Bronchial epithelial cell (primary cell): ENCODE results near the gene MAK. TPM values are rescaled to one million over a fixed set of nuclear protein-coding genes. Genes with fewer than 3 reads are reported as not detected.
A peak's percentile ranks its signal among the peaks of the same experiment; 100 is the strongest.

ENCODE experiments used
- DNase-seq: peaks from one replicate; pipeline ENCODE4 v3.0.0-alpha.2; 2010; ENCODE audit warnings: low read depth
- FAIRE-seq: peaks from 2 replicates; lab custom pipeline; 2011; peaks lifted over from hg19 to GRCh38; lab: Jason Lieb, UNC
- H3K27me3 ChIP-seq: 2 replicates; pipeline ENCODE4 v1.5.1; 2011; ENCODE audit warnings: low read length; ENCODE audit not compliant: control insufficient read depth, insufficient read depth
- H3K36me3 ChIP-seq: 2 replicates; pipeline ENCODE4 v1.5.1; 2011; ENCODE audit warnings: low read length; ENCODE audit not compliant: control insufficient read depth, insufficient read depth
- H3K4me3 ChIP-seq: 2 replicates; pipeline ENCODE4 v1.5.1; 2011; ENCODE audit warnings: mild to moderate bottlenecking, low read depth, low read length, control low read depth
- total RNA-seq: library from RNA; depleted of rRNA; stranded (reverse); fragments of >200 nt; gene quantifications from 2 replicates; pipeline ENCODE4 v1.2.1, GENCODE V29; 2014
- TF ChIP-seq, protein P1 (sequence below): IDR thresholded peaks from 2 replicates; pipeline ENCODE4 v1.5.1; 2011; ENCODE audit warnings: mild to moderate bottlenecking, moderate library complexity, low read length, control low read depth, inconsistent platforms; ENCODE audit not compliant: insufficient read depth, severe bottlenecking

Gene MAK
- total RNA-seq, 1 donor from 2014 or later = not detected

DNA sequence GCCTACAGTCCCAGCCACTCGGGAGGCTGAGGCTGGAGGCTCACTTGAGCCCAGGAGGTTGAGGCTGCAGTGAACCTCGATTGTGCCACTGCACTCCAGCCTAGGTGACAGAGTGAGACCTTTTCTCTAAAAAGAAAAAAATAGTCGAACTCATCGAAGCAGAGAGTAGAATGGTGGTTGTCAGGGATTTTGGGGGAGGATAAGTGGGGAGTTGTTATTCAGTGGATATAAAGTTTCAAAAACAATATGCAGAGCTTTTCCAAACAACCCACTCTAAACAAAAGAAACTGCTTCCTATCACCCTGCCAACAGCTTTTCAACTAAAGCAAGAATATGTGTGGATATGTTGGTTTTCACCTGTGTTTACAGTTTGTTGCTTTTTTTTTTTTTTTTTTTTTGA is 11.6 kb upstream of the MAK start:
- TF ChIP-seq, protein P1, sequence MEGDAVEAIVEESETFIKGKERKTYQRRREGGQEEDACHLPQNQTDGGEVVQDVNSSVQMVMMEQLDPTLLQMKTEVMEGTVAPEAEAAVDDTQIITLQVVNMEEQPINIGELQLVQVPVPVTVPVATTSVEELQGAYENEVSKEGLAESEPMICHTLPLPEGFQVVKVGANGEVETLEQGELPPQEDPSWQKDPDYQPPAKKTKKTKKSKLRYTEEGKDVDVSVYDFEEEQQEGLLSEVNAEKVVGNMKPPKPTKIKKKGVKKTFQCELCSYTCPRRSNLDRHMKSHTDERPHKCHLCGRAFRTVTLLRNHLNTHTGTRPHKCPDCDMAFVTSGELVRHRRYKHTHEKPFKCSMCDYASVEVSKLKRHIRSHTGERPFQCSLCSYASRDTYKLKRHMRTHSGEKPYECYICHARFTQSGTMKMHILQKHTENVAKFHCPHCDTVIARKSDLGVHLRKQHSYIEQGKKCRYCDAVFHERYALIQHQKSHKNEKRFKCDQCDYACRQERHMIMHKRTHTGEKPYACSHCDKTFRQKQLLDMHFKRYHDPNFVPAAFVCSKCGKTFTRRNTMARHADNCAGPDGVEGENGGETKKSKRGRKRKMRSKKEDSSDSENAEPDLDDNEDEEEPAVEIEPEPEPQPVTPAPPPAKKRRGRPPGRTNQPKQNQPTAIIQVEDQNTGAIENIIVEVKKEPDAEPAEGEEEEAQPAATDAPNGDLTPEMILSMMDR = no peak
- no peaks in the 10 kb centered on the region for H3K27me3 ChIP-seq
- no peak for DNase-seq
- H3K36me3 ChIP-seq = no peaks in the 10 kb centered on the region
- FAIRE-seq = no peak
- no peak overlapping the region for H3K4me3 ChIP-seq

DNA sequence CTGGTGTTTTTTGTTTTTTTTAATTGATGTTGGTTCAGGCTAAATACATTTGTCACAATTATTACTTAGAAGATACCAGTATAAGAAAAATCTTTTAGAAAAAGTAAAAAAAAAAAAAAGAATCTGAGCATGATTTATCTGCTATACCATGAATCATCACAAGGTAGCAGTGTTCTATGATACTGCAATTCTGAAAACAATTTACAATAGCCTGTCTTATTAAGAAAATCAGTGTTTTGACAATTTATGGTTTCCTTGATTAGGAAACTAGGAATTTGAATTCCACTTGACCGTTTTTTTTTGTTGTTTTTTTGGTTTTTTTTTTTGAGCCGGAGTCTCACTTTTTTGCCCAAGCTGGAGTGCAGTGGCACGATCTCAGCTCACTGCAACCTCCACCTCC is 9.3 kb upstream of the MAK start:
- TF ChIP-seq, protein P1 = no peak
- FAIRE-seq = no peak
- H3K27me3 ChIP-seq = no peaks in the 10 kb centered on the region
- H3K36me3 ChIP-seq = no peaks in the 10 kb centered on the region
- peak; percentile 17 for DNase-seq
- no peak overlapping the region for H3K4me3 ChIP-seq

DNA sequence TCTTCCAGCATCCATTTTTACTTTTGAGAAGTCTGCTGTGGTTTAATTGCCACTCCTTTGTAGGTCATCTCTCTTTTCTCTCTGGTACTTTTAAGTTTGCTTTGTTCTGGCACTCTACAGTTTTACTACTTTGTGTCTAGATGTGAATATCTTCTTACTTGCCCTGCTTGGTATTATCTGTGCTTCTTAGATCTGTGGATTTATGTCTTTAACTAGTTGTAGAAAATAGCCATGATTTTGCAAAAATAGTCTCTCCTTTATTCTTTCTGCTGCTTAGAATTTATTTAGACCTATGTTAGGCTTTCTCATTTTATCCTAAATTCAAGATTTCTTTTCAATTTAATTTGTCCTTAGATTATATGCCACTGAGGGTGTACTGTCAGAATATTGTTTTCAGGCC is 5.2 kb upstream of the MAK start:
- DNase-seq (no peak), FAIRE-seq (no peak)
- Histone ChIP-seq H3K36me3 (no peaks in the 10 kb centered on the region), H3K27me3 (no peaks in the 10 kb centered on the region), H3K4me3 (no peak overlapping the region)
- TF ChIP-seq, protein P1 = no peak

DNA sequence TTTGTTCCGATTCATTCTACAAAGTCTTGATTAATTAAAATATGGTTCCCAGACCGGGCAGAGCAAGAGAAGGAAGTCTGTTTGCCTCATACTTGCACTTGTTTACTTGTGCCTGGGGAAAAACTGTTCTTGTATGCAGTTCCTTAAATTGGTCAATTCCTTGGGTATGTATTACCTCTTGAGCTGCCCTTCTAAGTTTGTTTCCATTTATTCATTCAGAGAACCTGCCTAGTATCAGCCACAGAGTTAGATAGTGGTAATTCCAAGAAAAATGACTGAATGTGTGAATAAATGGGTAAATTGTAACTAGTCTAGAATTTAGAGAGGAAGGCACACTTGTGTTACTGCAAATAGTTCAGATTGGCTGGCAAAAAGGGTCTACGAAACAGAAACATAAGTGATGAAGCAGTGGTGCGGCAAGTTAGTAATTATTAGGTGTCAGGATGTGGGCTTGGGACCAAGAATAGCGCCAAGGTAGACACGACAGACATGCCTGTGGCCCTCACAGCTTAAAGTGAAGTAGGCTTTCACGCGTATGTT is 525 bp upstream of the MAK start:
- DNase-seq (peak; percentile 11), FAIRE-seq (no peak)
- Histone ChIP-seq H3K27me3 (no peaks in the 10 kb centered on the region), H3K36me3 (no peaks in the 10 kb centered on the region), H3K4me3 (peak overlapping the region; percentile 48)
- TF ChIP-seq, protein P1 = no peak

DNA sequence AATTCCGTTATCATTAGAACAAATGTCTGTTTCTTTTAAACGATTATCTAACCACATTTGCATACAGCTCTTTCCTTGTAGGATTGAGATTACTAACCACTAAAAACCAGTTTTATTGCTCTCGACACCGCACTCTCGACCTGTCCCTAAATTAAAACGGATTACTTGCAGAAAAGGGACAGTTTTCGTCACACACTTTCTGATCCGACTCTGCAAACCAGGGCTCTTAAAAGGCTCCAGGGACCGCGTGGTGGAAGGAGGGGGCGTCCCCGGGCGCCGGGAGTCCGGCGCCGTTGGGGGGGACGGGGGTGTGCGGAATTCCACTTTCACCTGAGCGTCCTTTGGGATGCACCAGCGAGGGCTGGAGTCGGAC is 731 bp downstream of the MAK start:
- DNase-seq = peak; percentile 23

More for the DNA sequence above, 731 bp downstream of the MAK start:
- H3K27me3 ChIP-seq = no peaks in the 10 kb centered on the region
- no peaks in the 10 kb centered on the region for H3K36me3 ChIP-seq
- FAIRE-seq = no peak
- TF ChIP-seq, protein P1 = no peak
- peak overlapping the region; percentile 48 for H3K4me3 ChIP-seq
